ENCODE measurements around the gene EPS15.

- TF ChIP-seq NFIC (IDR thresholded peaks at IDR 0.05) (no peak), POLR2A (conservative IDR thresholded peaks at IDR 0.05) (no peak), NR3C1 (CRISPR knock-in tag; IDR thresholded peaks at IDR 0.05) (no peak), ZNF224 (CRISPR knock-in tag; IDR thresholded peaks at IDR 0.05) (no peak)
- TF ChIP-seq, protein P1, sequence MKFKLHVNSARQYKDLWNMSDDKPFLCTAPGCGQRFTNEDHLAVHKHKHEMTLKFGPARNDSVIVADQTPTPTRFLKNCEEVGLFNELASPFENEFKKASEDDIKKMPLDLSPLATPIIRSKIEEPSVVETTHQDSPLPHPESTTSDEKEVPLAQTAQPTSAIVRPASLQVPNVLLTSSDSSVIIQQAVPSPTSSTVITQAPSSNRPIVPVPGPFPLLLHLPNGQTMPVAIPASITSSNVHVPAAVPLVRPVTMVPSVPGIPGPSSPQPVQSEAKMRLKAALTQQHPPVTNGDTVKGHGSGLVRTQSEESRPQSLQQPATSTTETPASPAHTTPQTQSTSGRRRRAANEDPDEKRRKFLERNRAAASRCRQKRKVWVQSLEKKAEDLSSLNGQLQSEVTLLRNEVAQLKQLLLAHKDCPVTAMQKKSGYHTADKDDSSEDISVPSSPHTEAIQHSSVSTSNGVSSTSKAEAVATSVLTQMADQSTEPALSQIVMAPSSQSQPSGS (CRISPR knock-in tag; IDR thresholded peaks at IDR 0.05): no peak
- TF ChIP-seq, protein P2, sequence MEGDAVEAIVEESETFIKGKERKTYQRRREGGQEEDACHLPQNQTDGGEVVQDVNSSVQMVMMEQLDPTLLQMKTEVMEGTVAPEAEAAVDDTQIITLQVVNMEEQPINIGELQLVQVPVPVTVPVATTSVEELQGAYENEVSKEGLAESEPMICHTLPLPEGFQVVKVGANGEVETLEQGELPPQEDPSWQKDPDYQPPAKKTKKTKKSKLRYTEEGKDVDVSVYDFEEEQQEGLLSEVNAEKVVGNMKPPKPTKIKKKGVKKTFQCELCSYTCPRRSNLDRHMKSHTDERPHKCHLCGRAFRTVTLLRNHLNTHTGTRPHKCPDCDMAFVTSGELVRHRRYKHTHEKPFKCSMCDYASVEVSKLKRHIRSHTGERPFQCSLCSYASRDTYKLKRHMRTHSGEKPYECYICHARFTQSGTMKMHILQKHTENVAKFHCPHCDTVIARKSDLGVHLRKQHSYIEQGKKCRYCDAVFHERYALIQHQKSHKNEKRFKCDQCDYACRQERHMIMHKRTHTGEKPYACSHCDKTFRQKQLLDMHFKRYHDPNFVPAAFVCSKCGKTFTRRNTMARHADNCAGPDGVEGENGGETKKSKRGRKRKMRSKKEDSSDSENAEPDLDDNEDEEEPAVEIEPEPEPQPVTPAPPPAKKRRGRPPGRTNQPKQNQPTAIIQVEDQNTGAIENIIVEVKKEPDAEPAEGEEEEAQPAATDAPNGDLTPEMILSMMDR (IDR thresholded peaks at IDR 0.05 in 2 of 3, conservative IDR thresholded peaks at IDR 0.05 in 1 of 3; ENCODE audit: insufficient read depth in 2 of 3, low read depth in 1 of 3, low read length in 3 of 3): no peak
Measured at GRCh38 chr1:51514733-51515132, 4.3 kb downstream of the EPS15 start.

All from K562 (cell line).